ENCODE measurements around the gene BDP1. TPM values are rescaled to one million over a fixed set of nuclear protein-coding genes. Genes with fewer than 3 reads are reported as not detected.
"Not testable (repeated sequence)": the region's sequence is repeated elsewhere in the genome, so short reads cannot be mapped to it uniquely, and the experiment has no call there.

BDP1 gene
- 13.8 TPM for total RNA-seq
- long read RNA-seq, partial matches to known transcripts, result 1 of 1 reads
- long read RNA-seq, other reads (novel, unspliced or antisense), result 0 of 1 reads

- peak; percentile 97 for ATAC-seq
- intact Hi-C loops (cut with DNase I), result no loop called here
- peak; percentile 98 for DNase-seq (ENCODE audit: missing footprints)
Measured at GRCh38 chr5:71455427-71456361, at the start of gene BDP1. TSS of gene BDP1 (plus strand) at chr5:71455651. CDS start at chr5:71455878, 227 bp downstream.

- intact Hi-C loops (cut with DNase I); ATAC-seq; DNase-seq (ENCODE audit: missing footprints): not testable (repeated sequence)
Measured at GRCh38 chr5:71410088-71410487, 45.4 kb upstream of the BDP1 start.

- DNase-seq (ENCODE audit: missing footprints); intact Hi-C loops (cut with DNase I); ATAC-seq: not testable (repeated sequence)
Measured at GRCh38 chr5:71415626-71416025, 39.8 kb upstream of the BDP1 start.

- ATAC-seq; DNase-seq (ENCODE audit: missing footprints); intact Hi-C loops (cut with DNase I): not testable (repeated sequence)
Measured at GRCh38 chr5:71418026-71418425, 37.4 kb upstream of the BDP1 start.

GRCh38 chr5:71421278-71421677 is 34.2 kb upstream of the BDP1 start:
- DNase-seq (ENCODE audit: missing footprints); intact Hi-C loops (cut with DNase I); ATAC-seq: not testable (repeated sequence)

- ATAC-seq, result peak; percentile 75
- DNase-seq (ENCODE audit: missing footprints); intact Hi-C loops (cut with DNase I): not testable (repeated sequence)
Measured at GRCh38 chr5:71423896-71424295, 31.6 kb upstream of the BDP1 start.

- intact Hi-C loops (cut with DNase I); DNase-seq (ENCODE audit: missing footprints); ATAC-seq: not testable (repeated sequence)
Measured at GRCh38 chr5:71426686-71427474, 28.6 kb upstream of the BDP1 start.

- DNase-seq (ENCODE audit: missing footprints); ATAC-seq; intact Hi-C loops (cut with DNase I): not testable (repeated sequence)
Measured at GRCh38 chr5:71432410-71432809, 23.0 kb upstream of the BDP1 start.

GRCh38 chr5:71434825-71435224 is 20.6 kb upstream of the BDP1 start:
- ATAC-seq; DNase-seq (ENCODE audit: missing footprints); intact Hi-C loops (cut with DNase I): not testable (repeated sequence)

- ATAC-seq; intact Hi-C loops (cut with DNase I); DNase-seq (ENCODE audit: missing footprints): not testable (repeated sequence)
Measured at GRCh38 chr5:71441564-71441963, 13.9 kb upstream of the BDP1 start.

GRCh38 chr5:71443891-71444290 is 11.6 kb upstream of the BDP1 start:
- intact Hi-C loops (cut with DNase I); ATAC-seq; DNase-seq (ENCODE audit: missing footprints): not testable (repeated sequence)

- intact Hi-C loops (cut with DNase I); DNase-seq (ENCODE audit: missing footprints); ATAC-seq: not testable (repeated sequence)
Measured at GRCh38 chr5:71445015-71445414, 10.4 kb upstream of the BDP1 start.

- ATAC-seq; intact Hi-C loops (cut with DNase I); DNase-seq (ENCODE audit: missing footprints): not testable (repeated sequence)
Measured at GRCh38 chr5:71445523-71446152, 9.8 kb upstream of the BDP1 start.

- ATAC-seq; intact Hi-C loops (cut with DNase I); DNase-seq (ENCODE audit: missing footprints): not testable (repeated sequence)
Measured at GRCh38 chr5:71446540-71447216, 8.8 kb upstream of the BDP1 start.

GRCh38 chr5:71447218-71447808 is 8.1 kb upstream of the BDP1 start:
- intact Hi-C loops (cut with DNase I), result not testable (repeated sequence)

GRCh38 chr5:71452876-71453275 is 2.6 kb upstream of the BDP1 start:
- no peak for DNase-seq (ENCODE audit: missing footprints)
- no peak for ATAC-seq
- intact Hi-C loops (cut with DNase I), result no loop called here

More at GRCh38 chr5:71447218-71447808, 8.1 kb upstream of the BDP1 start:
- peak; percentile 89 for ATAC-seq
- DNase-seq (ENCODE audit: missing footprints), result peak; percentile 68

GRCh38 chr5:71454913-71455312 is 538 bp upstream of the BDP1 start:
- ATAC-seq (no peak), DNase-seq (ENCODE audit: missing footprints) (no peak)
- intact Hi-C loops (cut with DNase I), result no loop called here

- DNase-seq (ENCODE audit: missing footprints) (no peak), ATAC-seq (no peak)
- intact Hi-C loops (cut with DNase I), result no loop called here
Measured at GRCh38 chr5:71456362-71456743, 902 bp downstream of the BDP1 start.
